Activated CD8-positive, alpha-beta T cell treated with anti-CD3 and anti-CD28 coated beads for 36 hours (primary cell): Measurements from ENCODE around the gene DLG2. TPM values are rescaled to one million over a fixed set of nuclear protein-coding genes. Genes with fewer than 3 reads are reported as not detected.

Source experiments
- ATAC-seq: fragments of 200-7000 bp; cut with Tn5 transposase; one replicate; pipeline ENCODE4 v1.10.0; 2021; ENCODE audit warnings: mild to moderate bottlenecking, moderate library complexity
- CTCF ChIA-PET: fragments of 350-600 bp; sonication (Branson Sonifier 250); formaldehyde crosslinking; loops from one replicate; lab custom pipeline; 2021; ENCODE audit warnings: antibody characterized with exemption; lab: Charles Lee
- POLR2A ChIA-PET: fragments of 350-600 bp; sonication (Branson Sonifier 250); formaldehyde crosslinking; loops from one replicate; lab custom pipeline; 2021; ENCODE audit warnings: antibody characterized with exemption; lab: Charles Lee
- DNase-seq: peaks from one replicate; pipeline ENCODE4 v3.0.0-alpha.2; 2020
- H3K27ac Mint-ChIP-seq: one replicate; pipeline ENCODE4 v1.8.0; 2021; ENCODE audit warnings: mild to moderate bottlenecking, mixed read lengths
- H3K27me3 Mint-ChIP-seq: one replicate; pipeline ENCODE4 v1.8.0; 2021; ENCODE audit warnings: mixed read lengths
- H3K36me3 Mint-ChIP-seq: one replicate; pipeline ENCODE4 v1.8.0; 2021; ENCODE audit warnings: low read depth, mixed read lengths
- H3K4me1 Mint-ChIP-seq: one replicate; pipeline ENCODE4 v1.8.0; 2021; ENCODE audit warnings: low read depth, mixed read lengths
- H3K4me3 Mint-ChIP-seq: one replicate; pipeline ENCODE4 v1.8.0; 2021; ENCODE audit warnings: mild to moderate bottlenecking, moderate library complexity, mixed read lengths
- H3K9me3 Mint-ChIP-seq: one replicate; pipeline ENCODE4 v1.8.0; 2021; ENCODE audit warnings: mixed read lengths
- intact Hi-C: fragments of 100-400 bp; cut with micrococcal nuclease; formaldehyde crosslinking; loops from one replicate; pipeline ENCODE4 v1.10.0; 2022
- total RNA-seq, 2 experiments: library from RNA; stranded (reverse); gene quantifications; one replicate each; pipeline ENCODE4 v1.2.3, GENCODE V29; 2021
- TF ChIP-seq, protein P1 (sequence below): fragments of 200-600 bp; IDR thresholded peaks from one replicate; pipeline ENCODE4 v1.8.0; 2022; ENCODE audit warnings: antibody characterized with exemption, mild to moderate bottlenecking

DLG2 gene
- total RNA-seq, 2 experiments from 2014 or later = 2.2 to 2.6 TPM

DNA sequence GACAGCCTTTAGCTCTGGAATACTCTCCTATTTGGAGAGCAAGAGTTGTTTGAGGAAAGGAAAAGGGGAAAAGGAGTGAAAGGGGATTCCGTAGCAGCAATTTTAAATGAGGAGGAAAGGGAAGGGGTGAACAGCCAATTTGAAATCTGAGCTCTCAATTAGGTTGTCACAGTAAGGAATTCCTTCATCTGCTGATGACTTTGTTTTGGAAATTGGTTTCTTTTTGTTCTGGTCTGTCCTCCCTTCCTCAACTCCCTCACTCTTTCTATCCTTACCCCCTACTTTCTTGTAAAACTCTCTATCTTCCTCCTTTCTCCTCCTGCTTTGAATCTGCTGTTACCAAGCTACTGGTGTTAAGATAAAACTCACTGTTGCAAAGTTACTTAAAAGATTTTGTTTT is 1155.6 kb downstream of the DLG2 start:
- Mint-ChIP-seq H3K36me3 (no peaks in the 10 kb centered on the region), H3K4me1 (no peaks in the 10 kb centered on the region), H3K9me3 (peaks cover 3% of the 10 kb centered on the region), H3K27me3 (no peaks in the 10 kb centered on the region), H3K27ac (no peak overlapping the region), H3K4me3 (no peak overlapping the region)
- ChIA-PET POLR2A (no interaction called here), CTCF (no interaction called here)
- TF ChIP-seq, protein P1, sequence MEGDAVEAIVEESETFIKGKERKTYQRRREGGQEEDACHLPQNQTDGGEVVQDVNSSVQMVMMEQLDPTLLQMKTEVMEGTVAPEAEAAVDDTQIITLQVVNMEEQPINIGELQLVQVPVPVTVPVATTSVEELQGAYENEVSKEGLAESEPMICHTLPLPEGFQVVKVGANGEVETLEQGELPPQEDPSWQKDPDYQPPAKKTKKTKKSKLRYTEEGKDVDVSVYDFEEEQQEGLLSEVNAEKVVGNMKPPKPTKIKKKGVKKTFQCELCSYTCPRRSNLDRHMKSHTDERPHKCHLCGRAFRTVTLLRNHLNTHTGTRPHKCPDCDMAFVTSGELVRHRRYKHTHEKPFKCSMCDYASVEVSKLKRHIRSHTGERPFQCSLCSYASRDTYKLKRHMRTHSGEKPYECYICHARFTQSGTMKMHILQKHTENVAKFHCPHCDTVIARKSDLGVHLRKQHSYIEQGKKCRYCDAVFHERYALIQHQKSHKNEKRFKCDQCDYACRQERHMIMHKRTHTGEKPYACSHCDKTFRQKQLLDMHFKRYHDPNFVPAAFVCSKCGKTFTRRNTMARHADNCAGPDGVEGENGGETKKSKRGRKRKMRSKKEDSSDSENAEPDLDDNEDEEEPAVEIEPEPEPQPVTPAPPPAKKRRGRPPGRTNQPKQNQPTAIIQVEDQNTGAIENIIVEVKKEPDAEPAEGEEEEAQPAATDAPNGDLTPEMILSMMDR = no peak
- ATAC-seq = no peak
- intact Hi-C loops = no loop called here
- no peak for DNase-seq

DNA sequence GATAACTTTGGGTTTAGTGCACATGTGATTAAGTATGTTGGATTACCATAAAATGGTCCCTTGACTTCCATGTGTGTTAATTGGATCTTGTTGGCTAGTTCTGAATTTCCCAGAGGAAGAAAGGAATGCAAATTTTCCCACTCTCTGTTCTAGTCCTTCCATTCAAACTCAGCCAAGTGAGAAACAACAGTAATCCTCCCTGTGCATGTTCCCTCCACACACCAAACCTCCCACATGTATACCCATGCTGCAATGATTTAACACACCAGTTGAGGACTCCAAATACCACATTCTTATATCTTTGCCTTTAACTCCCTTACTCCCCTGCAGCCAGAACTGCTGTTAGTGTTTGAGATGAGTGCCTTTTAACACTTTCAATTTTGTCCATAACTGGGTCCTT is 1158.9 kb downstream of the DLG2 start:
- peaks cover 2% of the 10 kb centered on the region for H3K9me3 Mint-ChIP-seq
- POLR2A ChIA-PET = no interaction called here
- no peak overlapping the region for H3K27ac Mint-ChIP-seq
- TF ChIP-seq, protein P1 = no peak
- ATAC-seq = no peak
- DNase-seq = no peak
- H3K27me3 Mint-ChIP-seq = no peaks in the 10 kb centered on the region
- H3K4me1 Mint-ChIP-seq = no peaks in the 10 kb centered on the region
- H3K36me3 Mint-ChIP-seq = no peaks in the 10 kb centered on the region
- intact Hi-C loops = no loop called here
- CTCF ChIA-PET = no interaction called here
- no peak overlapping the region for H3K4me3 Mint-ChIP-seq

DNA sequence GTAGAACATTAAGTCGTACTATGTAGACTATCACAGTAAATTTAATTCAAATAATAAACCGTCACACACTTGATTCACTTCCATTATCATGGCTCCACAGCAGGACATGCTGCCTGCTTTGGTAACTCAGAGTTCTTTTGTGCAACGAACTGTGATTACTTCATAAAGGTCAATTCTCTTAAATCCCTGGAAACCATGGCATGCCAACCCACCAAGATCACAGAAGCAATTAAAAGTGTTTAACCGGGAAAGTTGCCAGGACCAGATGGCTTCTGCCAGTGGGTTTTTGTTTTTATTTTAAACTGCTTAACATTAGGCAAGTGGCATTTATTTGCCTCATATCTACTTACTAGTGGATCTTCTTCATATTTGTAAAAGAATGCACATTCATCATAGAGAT is 1162.1 kb downstream of the DLG2 start:
- Mint-ChIP-seq H3K27me3 (no peaks in the 10 kb centered on the region), H3K4me1 (no peaks in the 10 kb centered on the region), H3K27ac (no peak overlapping the region), H3K4me3 (no peak overlapping the region), H3K36me3 (no peaks in the 10 kb centered on the region), H3K9me3 (peaks cover 6% of the 10 kb centered on the region)
- no peak for ATAC-seq
- DNase-seq = no peak
- ChIA-PET CTCF (no interaction called here), POLR2A (no interaction called here)
- TF ChIP-seq, protein P1 = no peak
- intact Hi-C loops = no loop called here

DNA sequence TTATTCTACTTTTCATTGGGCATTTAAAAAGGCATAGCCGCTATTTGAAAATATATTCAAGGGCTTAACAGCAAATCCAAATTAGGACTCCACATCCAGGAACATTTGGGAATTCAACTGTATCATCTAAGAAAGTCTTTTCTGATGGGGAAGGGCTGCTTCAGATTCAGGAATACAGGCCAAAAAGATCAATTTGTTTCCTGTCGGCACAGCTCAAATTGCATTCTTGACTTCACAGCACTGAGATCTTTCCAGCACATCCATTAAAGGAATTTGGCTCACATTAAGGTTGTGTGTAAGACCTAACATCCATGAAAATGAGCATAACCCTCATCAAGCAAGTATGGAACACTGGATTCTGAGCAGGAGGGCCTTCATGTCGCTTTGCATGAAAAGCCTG is 1171.5 kb downstream of the DLG2 start:
- CTCF ChIA-PET = no interaction called here
- H3K9me3 Mint-ChIP-seq = peaks cover 5% of the 10 kb centered on the region
- POLR2A ChIA-PET = no interaction called here

DNA sequence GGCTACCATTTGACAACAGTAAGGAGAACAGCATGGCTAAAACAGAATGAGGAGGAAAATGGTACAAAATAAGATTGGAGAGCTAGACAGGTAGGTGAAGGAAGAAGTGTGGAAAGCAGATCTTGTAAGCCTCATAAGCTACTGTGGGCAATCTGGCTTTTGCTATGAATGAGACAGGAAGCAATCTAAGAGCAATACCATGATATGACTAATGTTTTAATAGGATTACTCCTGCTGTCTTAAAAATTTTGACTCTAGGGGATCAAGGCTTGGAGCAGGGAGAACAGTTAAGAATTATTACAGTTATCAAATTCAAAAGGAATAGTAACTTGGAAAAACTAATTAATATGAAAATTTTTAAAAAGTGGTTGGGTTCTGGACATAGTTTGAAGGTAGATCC is 1174.9 kb downstream of the DLG2 start:
- intact Hi-C loops = no loop called here
- no peak for ATAC-seq
- H3K27ac Mint-ChIP-seq = no peak overlapping the region

More for the DNA sequence above, 1171.5 kb downstream of the DLG2 start:
- TF ChIP-seq, protein P1 = no peak
- no peak for ATAC-seq
- no peak for DNase-seq
- intact Hi-C loops = no loop called here
- Mint-ChIP-seq H3K36me3 (no peaks in the 10 kb centered on the region), H3K27ac (no peak overlapping the region), H3K4me3 (no peak overlapping the region), H3K4me1 (no peaks in the 10 kb centered on the region), H3K27me3 (no peaks in the 10 kb centered on the region)

More for the DNA sequence above, 1174.9 kb downstream of the DLG2 start:
- no peaks in the 10 kb centered on the region for H3K27me3 Mint-ChIP-seq
- no peaks in the 10 kb centered on the region for H3K4me1 Mint-ChIP-seq
- no peaks in the 10 kb centered on the region for H3K36me3 Mint-ChIP-seq
- POLR2A ChIA-PET = no interaction called here
- peaks cover 3% of the 10 kb centered on the region for H3K9me3 Mint-ChIP-seq
- no peak overlapping the region for H3K4me3 Mint-ChIP-seq
- DNase-seq = no peak
- CTCF ChIA-PET = no interaction called here
- TF ChIP-seq, protein P1 = no peak
